HEK293 (cell line): ENCODE data around the gene UTP3.
"Not testable (repeated sequence)": the region's sequence is repeated elsewhere in the genome, so short reads cannot be mapped to it uniquely, and the experiment has no call there.

Experiments used
- CTCF ChIA-PET: fragments of 350-600 bp; formaldehyde crosslinking; extraction: SDS; loops from one replicate; lab custom pipeline; 2021; ENCODE audit warnings: antibody characterized with exemption; lab: Yijun Ruan, JAX
- POLR2A ChIA-PET: fragments of 300-600 bp; formaldehyde crosslinking; extraction: SDS; loops from one replicate; lab custom pipeline; 2020; ENCODE audit warnings: antibody characterized with exemption, inconsistent platforms; lab: Yijun Ruan, JAX
- H3K27ac ChIP-seq: fragments of 200-500 bp; sonication (Bioruptor generic); 2 replicates; pipeline ENCODE4 v1.5.1; 2014; ENCODE audit warnings: low read depth, low read length, control low read depth, inconsistent platforms; ENCODE audit errors: extremely low read depth
- H3K36me3 ChIP-seq, 2 experiments: fragments of 200-500 bp in 1 of 2; sonication (Bioruptor generic) in 1 of 2; 1 replicate in 1 of 2; 2 replicates in 1 of 2; pipeline ENCODE4 v1.5.1; 2014 to 2017; ENCODE audit warnings: inconsistent platforms in 2 of 2, low read length in 2 of 2; ENCODE audit not compliant: control insufficient read depth in 2 of 2, insufficient read depth in 1 of 2
- H3K4me1 ChIP-seq: fragments of 200-500 bp; sonication (Bioruptor generic); 2 replicates; pipeline ENCODE4 v1.5.1; 2014; ENCODE audit warnings: mild to moderate bottlenecking, low read length, inconsistent platforms; ENCODE audit not compliant: control insufficient read depth, insufficient read depth
- H3K4me3 ChIP-seq: 2 replicates; pipeline ENCODE4 v1.5.1; 2011; ENCODE audit warnings: low read depth, mild to moderate bottlenecking, control low read depth, low read length, moderate library complexity
- H3K9me3 ChIP-seq: fragments of 200-500 bp; sonication (Bioruptor generic); 2 replicates; pipeline ENCODE4 v1.5.1; 2014; ENCODE audit warnings: low read depth, low read length, inconsistent platforms; ENCODE audit not compliant: control insufficient read depth, insufficient read depth
- EGR2 ChIP-seq: fragments of 450-650 bp; formaldehyde crosslinking; IDR thresholded peaks from 2 replicates; pipeline ENCODE4 v1.5.1; 2016; ENCODE audit warnings: low read depth, missing biosample characterization, missing genetic modification characterization
- GLIS1 ChIP-seq: fragments of 450-650 bp; formaldehyde crosslinking; IDR thresholded peaks from 2 replicates; pipeline ENCODE4 v1.5.1; 2016; ENCODE audit warnings: missing biosample characterization, missing genetic modification characterization
- KLF9 ChIP-seq: fragments of 450-650 bp; formaldehyde crosslinking; IDR thresholded peaks from 2 replicates; pipeline ENCODE4 v1.5.1; 2016; ENCODE audit warnings: missing biosample characterization, missing genetic modification characterization, low read depth
- SCRT2 ChIP-seq: fragments of 450-650 bp; formaldehyde crosslinking; IDR thresholded peaks from 2 replicates; pipeline ENCODE4 v1.5.1; 2016; ENCODE audit warnings: missing biosample characterization, missing genetic modification characterization
- SP7 ChIP-seq: fragments of 450-650 bp; formaldehyde crosslinking; IDR thresholded peaks from 2 replicates; pipeline ENCODE4 v1.5.1; 2016; ENCODE audit warnings: missing biosample characterization, missing genetic modification characterization
- TRIM28 ChIP-seq: IDR thresholded peaks from 2 replicates; pipeline ENCODE4 v1.6.1; 2011; ENCODE audit warnings: low read length, control low read depth, borderline replicate concordance
- ZFHX2 ChIP-seq: fragments of 450-650 bp; formaldehyde crosslinking; conservative IDR thresholded peaks from 2 replicates; pipeline ENCODE4 v1.5.1; 2016; ENCODE audit warnings: missing biosample characterization, missing genetic modification characterization
- ZFP37 ChIP-seq: fragments of 450-650 bp; formaldehyde crosslinking; IDR thresholded peaks from 2 replicates; pipeline ENCODE4 v1.5.1; 2016; ENCODE audit warnings: missing biosample characterization, missing genetic modification characterization
- ZNF155 ChIP-seq: fragments of 450-650 bp; formaldehyde crosslinking; IDR thresholded peaks from 2 replicates; pipeline ENCODE4 v1.5.1; 2016; ENCODE audit warnings: missing biosample characterization, missing genetic modification characterization
- ZNF266 ChIP-seq: fragments of 450-650 bp; formaldehyde crosslinking; IDR thresholded peaks from 2 replicates; pipeline ENCODE4 v1.5.1; 2016; ENCODE audit warnings: missing biosample characterization, missing genetic modification characterization, low read depth
- ZNF335 ChIP-seq: fragments of 450-650 bp; formaldehyde crosslinking; conservative IDR thresholded peaks from 2 replicates; pipeline ENCODE4 v1.5.1; 2016; ENCODE audit warnings: missing biosample characterization, missing genetic modification characterization
- ZNF366 ChIP-seq: fragments of 450-650 bp; formaldehyde crosslinking; conservative IDR thresholded peaks from 2 replicates; pipeline ENCODE4 v1.5.1; 2016; ENCODE audit warnings: missing biosample characterization, missing genetic modification characterization
- ZNF416 ChIP-seq: fragments of 450-650 bp; formaldehyde crosslinking; IDR thresholded peaks from 2 replicates; pipeline ENCODE4 v1.5.1; 2016; ENCODE audit warnings: missing biosample characterization, missing genetic modification characterization
- ZNF426 ChIP-seq: fragments of 450-650 bp; formaldehyde crosslinking; IDR thresholded peaks from 2 replicates; pipeline ENCODE4 v1.5.1; 2017; ENCODE audit warnings: missing biosample characterization, missing genetic modification characterization, mild to moderate bottlenecking, inconsistent platforms, moderate library complexity
- ZNF433 ChIP-seq: fragments of 450-650 bp; formaldehyde crosslinking; IDR thresholded peaks from 2 replicates; pipeline ENCODE4 v1.5.1; 2016; ENCODE audit warnings: missing biosample characterization, missing genetic modification characterization, low read depth
- ZNF518A ChIP-seq: fragments of 450-650 bp; formaldehyde crosslinking; conservative IDR thresholded peaks from 2 replicates; pipeline ENCODE4 v1.5.1; 2016; ENCODE audit warnings: low read depth, missing biosample characterization, missing genetic modification characterization
- ZNF558 ChIP-seq: fragments of 450-650 bp; formaldehyde crosslinking; IDR thresholded peaks from 2 replicates; pipeline ENCODE4 v1.5.1; 2016; ENCODE audit warnings: missing biosample characterization, missing genetic modification characterization
- ZNF585B ChIP-seq: fragments of 450-650 bp; formaldehyde crosslinking; IDR thresholded peaks from 2 replicates; pipeline ENCODE4 v1.5.1; 2016; ENCODE audit warnings: missing biosample characterization, missing genetic modification characterization
- ZNF596 ChIP-seq: fragments of 450-650 bp; IDR thresholded peaks from 2 replicates; pipeline ENCODE4 v1.5.0; 2018; ENCODE audit warnings: missing biosample characterization, mild to moderate bottlenecking, missing genetic modification characterization, moderate library complexity
- ZNF660 ChIP-seq: fragments of 450-650 bp; IDR thresholded peaks from 2 replicates; pipeline ENCODE4 v1.5.1; 2018; ENCODE audit warnings: missing biosample characterization, mild to moderate bottlenecking, missing genetic modification characterization
- TF ChIP-seq, protein P1 (sequence below): fragments of 450-650 bp; formaldehyde crosslinking; IDR thresholded peaks from 2 replicates; pipeline ENCODE4 v1.5.1; 2017; ENCODE audit warnings: missing biosample characterization, missing genetic modification characterization

The UTP3 gene

GRCh38 chr4:70728091-70728490 lies 39.8 kb downstream of the UTP3 start:
- TF ChIP-seq ZNF433 (tag by site-specific recombination) = no peak
- TF ChIP-seq ZNF518A (tag by site-specific recombination) = no peak
- TF ChIP-seq KLF9 (tag by site-specific recombination) = no peak
- TF ChIP-seq, all 188 proteins: peak for 0
- H3K27ac ChIP-seq = no peak overlapping the region
- peaks cover 4% of the 10 kb centered on the region; the same call in 1 of the 2 replicates for H3K4me1 ChIP-seq
- CTCF ChIA-PET = no interaction called here
- no peak overlapping the region for H3K4me3 ChIP-seq
- POLR2A ChIA-PET = interaction anchor here (0.7 kb wide), 1 partner anchor 49 kb away, joined by 5 read pairs; no protein-coding TSS in a partner anchor
- peaks cover 0 to 18% of the 10 kb centered on the region in 2 experiments; a peak in 1 of 3 replicates for H3K36me3 ChIP-seq
- no peaks in the 10 kb centered on the region for H3K9me3 ChIP-seq

DNA sequence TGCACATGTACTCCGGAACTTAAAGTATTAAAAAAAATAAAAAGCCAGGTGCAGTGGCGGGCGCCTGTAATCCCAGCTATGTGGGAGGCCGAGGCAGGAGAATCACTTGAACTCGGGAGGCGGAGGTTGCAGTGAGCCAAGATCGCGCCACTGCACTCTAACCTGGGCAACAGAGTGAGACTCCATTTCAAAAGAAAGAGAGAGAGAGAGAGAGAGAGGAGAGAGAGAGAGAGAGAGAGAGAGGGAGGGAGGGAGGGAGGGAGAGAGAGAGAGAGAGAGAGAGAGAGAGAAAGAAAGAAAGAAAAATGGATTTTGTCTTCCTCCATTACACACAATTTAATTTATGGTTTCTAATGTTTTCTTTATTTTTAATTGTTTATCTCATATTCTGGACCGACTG lies 44.5 kb downstream of the UTP3 start:
- H3K4me3 ChIP-seq, H3K27ac ChIP-seq, CTCF ChIA-PET, POLR2A ChIA-PET, H3K9me3 ChIP-seq, H3K4me1 ChIP-seq: not testable (repeated sequence)
- TF ChIP-seq ZNF596 (tag by site-specific recombination) (peak; percentile 91), ZNF366 (tag by site-specific recombination) (0 out of 2 replicates have a peak, but pooled peaks have one; percentile 25)
- H3K36me3 ChIP-seq = peaks cover 0 to 11% of the 10 kb centered on the region in 2 experiments; a peak in 1 of 3 replicates

- POLR2A ChIA-PET = no interaction called here
- CTCF ChIA-PET = interaction anchor here (1.4 kb wide), 1 partner anchor 13 kb away, joined by 4 read pairs; the partner anchor contains the start of gene RUFY3
- Histone ChIP-seq H3K4me3 (peak overlapping the region; percentile 9), H3K36me3 (peaks cover 0 to 7% of the 10 kb centered on the region in 2 experiments; a peak in 1 of 3 replicates), H3K9me3 (no peaks in the 10 kb centered on the region), H3K27ac (no peak overlapping the region), H3K4me1 (peaks cover 7% of the 10 kb centered on the region; the same call in 1 of the 2 replicates)
- TF ChIP-seq ZNF585B (no peak), ZNF155 (tag by site-specific recombination) (no peak), TRIM28 (0 out of 2 replicates have a peak, but pooled peaks have one; percentile 37), ZNF426 (tag by site-specific recombination) (no peak), ZNF660 (tag by site-specific recombination) (0 out of 2 replicates have a peak, but pooled peaks have one; percentile 40), SCRT2 (tag by site-specific recombination) (0 out of 2 replicates have a peak, but pooled peaks have one; percentile 29), ZFHX2 (tag by site-specific recombination) (no peak), ZNF416 (tag by site-specific recombination) (no peak), ZNF558 (tag by site-specific recombination) (no peak), ZNF266 (no peak), ZNF335 (tag by site-specific recombination) (no peak), GLIS1 (tag by site-specific recombination) (0 out of 2 replicates have a peak, but pooled peaks have one; percentile 13), KLF9 (tag by site-specific recombination) (peak; percentile 74), ZFP37 (tag by site-specific recombination) (no peak), SP7 (0 out of 2 replicates have a peak, but pooled peaks have one; percentile 36), EGR2 (no peak)
- TF ChIP-seq, protein P1, sequence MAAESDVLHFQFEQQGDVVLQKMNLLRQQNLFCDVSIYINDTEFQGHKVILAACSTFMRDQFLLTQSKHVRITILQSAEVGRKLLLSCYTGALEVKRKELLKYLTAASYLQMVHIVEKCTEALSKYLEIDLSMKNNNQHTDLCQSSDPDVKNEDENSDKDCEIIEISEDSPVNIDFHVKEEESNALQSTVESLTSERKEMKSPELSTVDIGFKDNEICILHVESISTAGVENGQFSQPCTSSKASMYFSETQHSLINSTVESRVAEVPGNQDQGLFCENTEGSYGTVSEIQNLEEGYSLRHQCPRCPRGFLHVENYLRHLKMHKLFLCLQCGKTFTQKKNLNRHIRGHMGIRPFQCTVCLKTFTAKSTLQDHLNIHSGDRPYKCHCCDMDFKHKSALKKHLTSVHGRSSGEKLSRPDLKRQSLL (tag by site-specific recombination) = no peak
Observed at GRCh38 chr4:70734168-70734954, 46.0 kb downstream of the UTP3 start.
